Measurements from ENCODE around the gene GPR4.

GRCh38 chr19:45560038-45560437 is 42.0 kb downstream of the GPR4 start:
- TF ChIP-seq, protein P1, sequence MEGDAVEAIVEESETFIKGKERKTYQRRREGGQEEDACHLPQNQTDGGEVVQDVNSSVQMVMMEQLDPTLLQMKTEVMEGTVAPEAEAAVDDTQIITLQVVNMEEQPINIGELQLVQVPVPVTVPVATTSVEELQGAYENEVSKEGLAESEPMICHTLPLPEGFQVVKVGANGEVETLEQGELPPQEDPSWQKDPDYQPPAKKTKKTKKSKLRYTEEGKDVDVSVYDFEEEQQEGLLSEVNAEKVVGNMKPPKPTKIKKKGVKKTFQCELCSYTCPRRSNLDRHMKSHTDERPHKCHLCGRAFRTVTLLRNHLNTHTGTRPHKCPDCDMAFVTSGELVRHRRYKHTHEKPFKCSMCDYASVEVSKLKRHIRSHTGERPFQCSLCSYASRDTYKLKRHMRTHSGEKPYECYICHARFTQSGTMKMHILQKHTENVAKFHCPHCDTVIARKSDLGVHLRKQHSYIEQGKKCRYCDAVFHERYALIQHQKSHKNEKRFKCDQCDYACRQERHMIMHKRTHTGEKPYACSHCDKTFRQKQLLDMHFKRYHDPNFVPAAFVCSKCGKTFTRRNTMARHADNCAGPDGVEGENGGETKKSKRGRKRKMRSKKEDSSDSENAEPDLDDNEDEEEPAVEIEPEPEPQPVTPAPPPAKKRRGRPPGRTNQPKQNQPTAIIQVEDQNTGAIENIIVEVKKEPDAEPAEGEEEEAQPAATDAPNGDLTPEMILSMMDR (IDR thresholded peaks at IDR 0.05): no peak
- TF ChIP-seq EP300 (IDR thresholded peaks at IDR 0.05; ENCODE audit: low read depth) (no peak), POLR2A (IDR thresholded peaks at IDR 0.05) (no peak), POLR2AphosphoS5 (IDR thresholded peaks at IDR 0.05) (no peak)
